B cell (primary cell): Measurements from ENCODE around the gene SPEM3. TPM values are rescaled to one million over a fixed set of nuclear protein-coding genes. Genes with fewer than 3 reads are reported as not detected.

ENCODE experiments used
- ATAC-seq: fragments of 200-7000 bp; cut with Tn5 transposase; one replicate; pipeline ENCODE4 v1.10.0; 2021; ENCODE audit warnings: low read depth, mild to moderate bottlenecking, moderate number of reproducible peaks, moderate library complexity
- CTCF ChIA-PET: fragments of 350-600 bp; sonication (Branson Sonifier 250); formaldehyde crosslinking; loops from one replicate; lab custom pipeline; 2021; ENCODE audit warnings: antibody characterized with exemption, inconsistent platforms; lab: Charles Lee
- POLR2A ChIA-PET: fragments of 350-600 bp; sonication (Branson Sonifier 250); formaldehyde crosslinking; loops from one replicate; lab custom pipeline; 2021; ENCODE audit warnings: antibody characterized with exemption; lab: Charles Lee
- DNase-seq: peaks from one replicate; pipeline ENCODE4 v3.0.0; 2013
- H2AFZ ChIP-seq: 2 replicates; pipeline ENCODE4 v1.6.1; 2012; ENCODE audit warnings: mild to moderate bottlenecking, low read depth, low read length; ENCODE audit not compliant: insufficient read depth, poor library complexity, severe bottlenecking
- H3K27ac ChIP-seq, 2 donors: 1 replicate in 1 of 2; 2 replicates in 1 of 2; pipeline ENCODE4 v1.5.1; 2012 to 2013; ENCODE audit warnings: low read length in 2 of 2, mild to moderate bottlenecking in 2 of 2, moderate library complexity in 1 of 2
- H3K27me3 ChIP-seq, 4 experiments: fragments of 200-600 bp in 1 of 4; sonication (generic) in 1 of 4; replicated peaks in 1 of 4; 1 replicate in 2 of 4; 2 replicates in 2 of 4; pipeline versions ENCODE4 v1.6.1 to v1.7.0; 2013 to 2016; ENCODE audit warnings: low read length in 3 of 4, mild to moderate bottlenecking in 2 of 4, mixed read lengths in 1 of 4, moderate library complexity in 1 of 4; ENCODE audit not compliant: insufficient read depth in 4 of 4, control insufficient read depth in 3 of 4; ENCODE audit errors: control extremely low read depth in 1 of 4
- H3K36me3 ChIP-seq, 2 experiments: replicated peaks in 1 of 2; 1 replicate in 1 of 2; 2 replicates in 1 of 2; pipeline versions ENCODE4 v1.6.1 to v1.7.1; 2013; ENCODE audit warnings: low read length in 1 of 2; ENCODE audit not compliant: insufficient read depth in 2 of 2, control insufficient read depth in 1 of 2; ENCODE audit errors: control extremely low read depth in 1 of 2, extremely low read depth in 1 of 2
- H3K4me1 ChIP-seq, 2 donors: fragments of 200-600 bp in 1 of 2; sonication (generic) in 1 of 2; 1 replicate in 1 of 2; 2 replicates in 1 of 2; pipeline versions ENCODE4 v1.5.1 to v1.6.1; 2013 to 2017; ENCODE audit warnings: low read length in 2 of 2; ENCODE audit not compliant: control insufficient read depth in 2 of 2, insufficient read depth in 2 of 2
- H3K4me2 ChIP-seq: replicated peaks from 2 replicates; pipeline ENCODE3; 2012; ENCODE audit warnings: mild to moderate bottlenecking, low read depth, low read length; ENCODE audit not compliant: poor library complexity, severe bottlenecking
- H3K4me3 ChIP-seq, 5 experiments: fragments of 200-600 bp in 1 of 5; sonication (generic) in 1 of 5; 1 replicate in 3 of 5; 2 replicates in 2 of 5; pipeline versions ENCODE4 v1.5.1 to v1.7.0; 2011 to 2016; ENCODE audit warnings: low read length in 4 of 5, mild to moderate bottlenecking in 4 of 5, low read depth in 2 of 5, control low read depth in 1 of 5, moderate library complexity in 1 of 5; ENCODE audit not compliant: insufficient read depth in 1 of 5; ENCODE audit errors: control extremely low read depth in 1 of 5, extremely low read depth in 1 of 5
- H3K79me2 ChIP-seq: fragments of 200-600 bp; sonication (generic); one replicate; pipeline ENCODE4 v1.6.0; 2016; ENCODE audit warnings: low read length; ENCODE audit not compliant: control insufficient read depth, insufficient read depth
- H3K9ac ChIP-seq: fragments of 200-600 bp; sonication (generic); 2 replicates; pipeline ENCODE4 v1.6.1; 2017; ENCODE audit warnings: mild to moderate bottlenecking, low read length, moderate library complexity
- H3K9me3 ChIP-seq, 3 donors: one replicate each; pipeline versions ENCODE4 v1.6.1 to v1.7.1; 2013; ENCODE audit warnings: low read length in 2 of 3; ENCODE audit not compliant: control insufficient read depth in 2 of 3, insufficient read depth in 1 of 3; ENCODE audit errors: control extremely low read depth in 1 of 3
- H4K20me1 ChIP-seq: 2 replicates; pipeline ENCODE4 v1.6.0; 2012; ENCODE audit warnings: mild to moderate bottlenecking, low read length; ENCODE audit not compliant: insufficient read depth, control insufficient read depth, poor library complexity, severe bottlenecking
- H3K27ac Mint-ChIP-seq: one replicate; pipeline ENCODE4 v1.8.0; 2021; ENCODE audit warnings: mixed read lengths
- H3K27me3 Mint-ChIP-seq: one replicate; pipeline ENCODE4 v1.8.0; 2021; ENCODE audit warnings: mixed read lengths
- H3K4me1 Mint-ChIP-seq: one replicate; pipeline ENCODE4 v1.8.0; 2021; ENCODE audit warnings: mixed read lengths
- H3K4me3 Mint-ChIP-seq: one replicate; pipeline ENCODE4 v1.8.0; 2021; ENCODE audit warnings: mixed read lengths
- H3K9me3 Mint-ChIP-seq: one replicate; pipeline ENCODE4 v1.8.0; 2022; ENCODE audit warnings: mixed read lengths; ENCODE audit not compliant: insufficient read depth
- EZH2 ChIP-seq: IDR thresholded peaks from 2 replicates; pipeline ENCODE4 v1.6.1; 2012; ENCODE audit warnings: borderline replicate concordance, low read depth, mild to moderate bottlenecking, moderate library complexity, low read length; ENCODE audit not compliant: insufficient read depth, poor library complexity, severe bottlenecking
- WGBS: methylation state at CpG from one replicate; pipeline ENCODE4 v1.1.5; 2013; ENCODE audit warnings: missing lambda C conversion rate; ENCODE audit not compliant: insufficient coverage; 5-methylcytosine and 5-hydroxymethylcytosine counted together
- intact Hi-C: fragments of 100-400 bp; cut with micrococcal nuclease; formaldehyde crosslinking; loops from one replicate; pipeline ENCODE4 v1.10.0; 2022
- polyA plus RNA-seq: library from polyadenylated mRNA; depleted of rRNA; stranded (reverse); fragments of >200 nt; gene quantifications from 2 replicates; pipeline ENCODE4 v1.2.3, GENCODE V29; 2012
- total RNA-seq, 2 donors: library from RNA; stranded (reverse); fragments of 120-200 nt in 1 of 2; gene quantifications; 1 replicate in 1 of 2; 2 replicates in 1 of 2; pipeline versions ENCODE4 v1.2.3 to v1.2.4, GENCODE V29; 2013 to 2022
- TF ChIP-seq, protein P1 (sequence below): fragments of 200-600 bp; IDR thresholded peaks from one replicate; pipeline ENCODE4 v1.8.0; 2022; ENCODE audit warnings: antibody characterized with exemption, mild to moderate bottlenecking

The SPEM3 gene
- total and polyA plus RNA-seq, 2 donors (not counting 1 experiment from before 2014, with no cell fraction given), result not detected

- peaks cover 0 to 3% (median 0%) of the 10 kb centered on the region in 4 experiments for H3K27me3 ChIP-seq
- DNase-seq (no peak), ATAC-seq (no peak)
- TF ChIP-seq, protein P1, sequence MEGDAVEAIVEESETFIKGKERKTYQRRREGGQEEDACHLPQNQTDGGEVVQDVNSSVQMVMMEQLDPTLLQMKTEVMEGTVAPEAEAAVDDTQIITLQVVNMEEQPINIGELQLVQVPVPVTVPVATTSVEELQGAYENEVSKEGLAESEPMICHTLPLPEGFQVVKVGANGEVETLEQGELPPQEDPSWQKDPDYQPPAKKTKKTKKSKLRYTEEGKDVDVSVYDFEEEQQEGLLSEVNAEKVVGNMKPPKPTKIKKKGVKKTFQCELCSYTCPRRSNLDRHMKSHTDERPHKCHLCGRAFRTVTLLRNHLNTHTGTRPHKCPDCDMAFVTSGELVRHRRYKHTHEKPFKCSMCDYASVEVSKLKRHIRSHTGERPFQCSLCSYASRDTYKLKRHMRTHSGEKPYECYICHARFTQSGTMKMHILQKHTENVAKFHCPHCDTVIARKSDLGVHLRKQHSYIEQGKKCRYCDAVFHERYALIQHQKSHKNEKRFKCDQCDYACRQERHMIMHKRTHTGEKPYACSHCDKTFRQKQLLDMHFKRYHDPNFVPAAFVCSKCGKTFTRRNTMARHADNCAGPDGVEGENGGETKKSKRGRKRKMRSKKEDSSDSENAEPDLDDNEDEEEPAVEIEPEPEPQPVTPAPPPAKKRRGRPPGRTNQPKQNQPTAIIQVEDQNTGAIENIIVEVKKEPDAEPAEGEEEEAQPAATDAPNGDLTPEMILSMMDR, result no peak
- TF ChIP-seq EZH2, result no peak
- no peak overlapping the region for H2AFZ ChIP-seq
- H3K4me1 Mint-ChIP-seq, result no peaks in the 10 kb centered on the region
- intact Hi-C loops, result no loop called here
- no peaks in the 10 kb centered on the region for H3K79me2 ChIP-seq
- H4K20me1 ChIP-seq, result no peaks in the 10 kb centered on the region
- H3K27ac ChIP-seq, result no peak overlapping the region
- no peaks in the 10 kb centered on the region for H3K9me3 Mint-ChIP-seq
- no peak overlapping the region for H3K9ac ChIP-seq
- H3K4me3 Mint-ChIP-seq, result no peak overlapping the region
- no peaks in the 10 kb centered on the region for H3K4me1 ChIP-seq
- no peak overlapping the region for H3K4me2 ChIP-seq
- CTCF ChIA-PET, result no interaction called here
- POLR2A ChIA-PET, result interaction anchor here (0.7 kb wide), 1 partner anchor 33 kb away, joined by 3 read pairs; no protein-coding TSS in a partner anchor
- no peaks in the 10 kb centered on the region for H3K9me3 ChIP-seq
- no peaks in the 10 kb centered on the region for H3K36me3 ChIP-seq
- WGBS, result over 99% methylated on average over 16 of the region's 16 CpGs
- H3K27ac Mint-ChIP-seq, result no peak overlapping the region
- peaks cover 11% of the 10 kb centered on the region for H3K27me3 Mint-ChIP-seq
- H3K4me3 ChIP-seq, result no peak overlapping the region
Observed at GRCh38 chr17:7421186-7421585, 7.5 kb upstream of the SPEM3 start.

GRCh38 chr17:7423679-7424078, 5.0 kb upstream of the SPEM3 start:
- Histone ChIP-seq H3K36me3 (no peaks in the 10 kb centered on the region), H3K79me2 (no peaks in the 10 kb centered on the region), H3K27me3 (peaks cover 0 to 3% (median 0%) of the 10 kb centered on the region in 4 experiments), H4K20me1 (no peaks in the 10 kb centered on the region), H3K4me3 (no peak overlapping the region), H3K27ac (no peak overlapping the region), H2AFZ (no peak overlapping the region), H3K4me2 (no peak overlapping the region), H3K4me1 (no peaks in the 10 kb centered on the region), H3K9ac (no peak overlapping the region), H3K9me3 (no peaks in the 10 kb centered on the region)
- Mint-ChIP-seq H3K27me3 (peaks cover 9% of the 10 kb centered on the region), H3K4me3 (no peak overlapping the region), H3K4me1 (no peaks in the 10 kb centered on the region), H3K27ac (no peak overlapping the region), H3K9me3 (no peaks in the 10 kb centered on the region)
- ATAC-seq, result no peak
- WGBS, result 100% methylated on average over 1 of the region's 4 CpGs
- TF ChIP-seq EZH2, result no peak
- TF ChIP-seq, protein P1, result no peak
- no peak for DNase-seq
- intact Hi-C loops, result no loop called here
- CTCF ChIA-PET, result no interaction called here
- POLR2A ChIA-PET, result interaction anchor here (0.6 to 0.7 kb wide), 3 partner anchors 10 to 400 kb away, joined by 3 to 4 read pairs (median 3); partner anchors contain the start of gene ACAP1
